Lung (tissue), 12 donors: ENCODE results near the gene XAF1. TPM values are rescaled to one million over a fixed set of nuclear protein-coding genes. Genes with fewer than 3 reads are reported as not detected.

Experiments used
- ATAC-seq: fragments of 200-7000 bp; cut with Tn5 transposase; one replicate; pipeline ENCODE4 v1.9.1; 2020; ENCODE audit warnings: moderate number of reproducible peaks; ENCODE audit not compliant: insufficient read depth, low FRiP score
- DNase-seq, 3 donors: peaks; one replicate each; pipeline ENCODE4 v3.0.0-alpha.2; 2013 to 2017
- H3K27ac ChIP-seq, 2 donors: one replicate each; pipeline ENCODE4 v1.5.1; 2013; ENCODE audit warnings: mild to moderate bottlenecking in 2 of 2, moderate library complexity in 2 of 2, control low read depth in 1 of 2, inconsistent platforms in 1 of 2, low read depth in 1 of 2, low read length in 1 of 2
- H3K27me3 ChIP-seq, 3 donors: one replicate each; pipeline ENCODE4 v1.5.1; 2013; ENCODE audit warnings: low read length in 2 of 3; ENCODE audit not compliant: control insufficient read depth in 3 of 3, insufficient read depth in 3 of 3
- H3K36me3 ChIP-seq, 4 donors: one replicate each; pipeline ENCODE4 v1.5.1; 2013; ENCODE audit warnings: low read length in 4 of 4, mild to moderate bottlenecking in 1 of 4, moderate library complexity in 1 of 4; ENCODE audit not compliant: control insufficient read depth in 4 of 4, insufficient read depth in 4 of 4
- H3K4me1 ChIP-seq, 5 donors: one replicate each; pipeline ENCODE4 v1.5.1; 2013; ENCODE audit warnings: low read length in 5 of 5, mild to moderate bottlenecking in 2 of 5, moderate library complexity in 1 of 5; ENCODE audit not compliant: control insufficient read depth in 5 of 5, insufficient read depth in 5 of 5
- H3K4me3 ChIP-seq: one replicate; pipeline ENCODE4 v1.5.1; 2013; ENCODE audit warnings: mild to moderate bottlenecking, control low read depth, moderate library complexity
- H3K9ac ChIP-seq, 2 donors: one replicate each; pipeline ENCODE4 v1.5.1; 2013; ENCODE audit warnings: low read length in 2 of 2, control low read depth in 1 of 2; ENCODE audit not compliant: insufficient read depth in 1 of 2
- H3K9me3 ChIP-seq, 4 donors: one replicate each; pipeline ENCODE4 v1.5.1; 2013; ENCODE audit warnings: low read length in 3 of 4, mild to moderate bottlenecking in 1 of 4, moderate library complexity in 1 of 4; ENCODE audit not compliant: control insufficient read depth in 4 of 4, insufficient read depth in 3 of 4
- CTCF ChIP-seq: IDR thresholded peaks from 2 replicates; pipeline ENCODE4 v1.5.1; 2012; ENCODE audit warnings: mild to moderate bottlenecking; ENCODE audit errors: control extremely low read depth, extremely low read depth
- whole genome bisulfite sequencing, 2 donors: extraction: QIAGEN DNeasy Blood & Tissue Kit; methylation state at CpG; one replicate each; pipeline ENCODE4 v1.1.7; 2013; 5-methylcytosine and 5-hydroxymethylcytosine counted together
- polyA plus RNA-seq, 2 donors: library from polyadenylated mRNA; stranded (reverse); fragments of 200-250 nt; gene quantifications; one replicate each; pipeline ENCODE4 v1.2.1, GENCODE V29; 2013
- total RNA-seq, 2 donors: library from RNA; depleted of rRNA in 1 of 2; stranded (reverse); fragments of >200 nt in 1 of 2; gene quantifications; one replicate each; pipeline ENCODE4 v1.2.1, GENCODE V29; 2014 to 2021
- donor health status: control.
- donor health status: control.
- donor health status: Bipolar disorder and iron deficiency.
- donor health status: healthy.
- donor health status: DM: yes; HTN: yes; CAD: no.

The XAF1 gene
- total and polyA plus RNA-seq, 4 donors, result 25.3 to 38.3 (median 31.8) TPM

- no peak for DNase-seq
- no peak overlapping the region for H3K9ac ChIP-seq
- peaks cover 0 to 20% (median 15%) of the 10 kb centered on the region in 3 donors for H3K27me3 ChIP-seq
- peaks cover 0 to 32% (median 0%) of the 10 kb centered on the region in 4 donors for H3K9me3 ChIP-seq
- H3K4me1 ChIP-seq, result no peaks in the 10 kb centered on the region
- no peak overlapping the region for H3K27ac ChIP-seq
- H3K4me3 ChIP-seq, result no peak overlapping the region
- 61 to 92% methylated on average over 2 of the region's 2 CpGs for WGBS, 2 donors
- H3K36me3 ChIP-seq, result no peaks in the 10 kb centered on the region
- no peak for TF ChIP-seq CTCF
- ATAC-seq, result no peak
Measured at GRCh38 chr17:6779411-6779810, 23.6 kb downstream of the XAF1 start.

GRCh38 chr17:6780001-6780400 lies 24.2 kb downstream of the XAF1 start:
- no peak for TF ChIP-seq CTCF
- no peaks in the 10 kb centered on the region for H3K4me1 ChIP-seq
- H3K9me3 ChIP-seq, result peaks cover 0 to 27% (median 0%) of the 10 kb centered on the region in 4 donors
- no peak for DNase-seq
- H3K4me3 ChIP-seq, result no peak overlapping the region
- no peak for ATAC-seq
- 79 to 86% methylated on average over 8 of the region's 8 CpGs for WGBS, 2 donors
- H3K27ac ChIP-seq, result no peak overlapping the region
- H3K9ac ChIP-seq, result no peak overlapping the region
- no peaks in the 10 kb centered on the region for H3K36me3 ChIP-seq
- peaks cover 0 to 15% (median 15%) of the 10 kb centered on the region in 3 donors for H3K27me3 ChIP-seq

DNA sequence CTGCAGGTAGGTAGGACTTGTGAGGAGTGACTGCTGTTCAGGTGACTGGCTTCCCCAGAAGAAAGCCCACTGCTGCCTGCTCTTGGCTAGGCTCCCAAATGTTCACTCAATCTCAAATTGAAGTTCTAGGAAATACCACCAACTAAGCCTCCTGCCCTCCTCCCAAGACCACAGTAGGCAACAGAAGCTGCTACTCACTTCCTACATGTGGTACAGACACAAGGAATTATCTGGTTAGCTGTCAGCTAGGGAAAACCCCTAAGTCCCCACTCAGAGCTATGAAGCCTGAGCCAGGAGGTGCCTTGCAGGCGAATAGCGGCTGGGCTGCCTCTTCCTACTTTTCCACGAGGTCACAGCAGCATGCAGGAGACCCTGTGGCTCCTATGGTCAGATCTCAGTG lies 25.0 kb downstream of the XAF1 start:
- Histone ChIP-seq H3K4me1 (no peaks in the 10 kb centered on the region), H3K36me3 (no peaks in the 10 kb centered on the region), H3K4me3 (no peak overlapping the region), H3K9me3 (peaks cover 0 to 26% (median 1%) of the 10 kb centered on the region in 4 donors), H3K27me3 (peaks cover 0 to 12% (median 8%) of the 10 kb centered on the region in 3 donors), H3K9ac (no peak overlapping the region), H3K27ac (no peak overlapping the region)
- 47 to 50% methylated on average over 3 of the region's 3 CpGs for WGBS, 2 donors
- ATAC-seq (no peak), DNase-seq (no peak)
- no peak for TF ChIP-seq CTCF

GRCh38 chr17:6782244-6782643 lies 26.4 kb downstream of the XAF1 start:
- H3K27me3 ChIP-seq, result peaks cover 0 to 7% (median 0%) of the 10 kb centered on the region in 3 donors
- ATAC-seq, result no peak
- H3K9me3 ChIP-seq, result peaks cover 0 to 23% (median 2%) of the 10 kb centered on the region in 4 donors
- no peak overlapping the region for H3K27ac ChIP-seq
- no peaks in the 10 kb centered on the region for H3K4me1 ChIP-seq
- H3K9ac ChIP-seq, result no peak overlapping the region
- DNase-seq, result no peak
- no peak for TF ChIP-seq CTCF
- no peaks in the 10 kb centered on the region for H3K36me3 ChIP-seq
- H3K4me3 ChIP-seq, result no peak overlapping the region
- WGBS, 2 donors, result 77 to 81% methylated on average over 4 of the region's 4 CpGs
